ENCODE data around the gene MAP2K1. TPM values are rescaled to one million over a fixed set of nuclear protein-coding genes. Genes with fewer than 3 reads are reported as not detected.

Gene MAP2K1
- 36.7 and 40.5 TPM in 2 replicates for total RNA-seq

DNA sequence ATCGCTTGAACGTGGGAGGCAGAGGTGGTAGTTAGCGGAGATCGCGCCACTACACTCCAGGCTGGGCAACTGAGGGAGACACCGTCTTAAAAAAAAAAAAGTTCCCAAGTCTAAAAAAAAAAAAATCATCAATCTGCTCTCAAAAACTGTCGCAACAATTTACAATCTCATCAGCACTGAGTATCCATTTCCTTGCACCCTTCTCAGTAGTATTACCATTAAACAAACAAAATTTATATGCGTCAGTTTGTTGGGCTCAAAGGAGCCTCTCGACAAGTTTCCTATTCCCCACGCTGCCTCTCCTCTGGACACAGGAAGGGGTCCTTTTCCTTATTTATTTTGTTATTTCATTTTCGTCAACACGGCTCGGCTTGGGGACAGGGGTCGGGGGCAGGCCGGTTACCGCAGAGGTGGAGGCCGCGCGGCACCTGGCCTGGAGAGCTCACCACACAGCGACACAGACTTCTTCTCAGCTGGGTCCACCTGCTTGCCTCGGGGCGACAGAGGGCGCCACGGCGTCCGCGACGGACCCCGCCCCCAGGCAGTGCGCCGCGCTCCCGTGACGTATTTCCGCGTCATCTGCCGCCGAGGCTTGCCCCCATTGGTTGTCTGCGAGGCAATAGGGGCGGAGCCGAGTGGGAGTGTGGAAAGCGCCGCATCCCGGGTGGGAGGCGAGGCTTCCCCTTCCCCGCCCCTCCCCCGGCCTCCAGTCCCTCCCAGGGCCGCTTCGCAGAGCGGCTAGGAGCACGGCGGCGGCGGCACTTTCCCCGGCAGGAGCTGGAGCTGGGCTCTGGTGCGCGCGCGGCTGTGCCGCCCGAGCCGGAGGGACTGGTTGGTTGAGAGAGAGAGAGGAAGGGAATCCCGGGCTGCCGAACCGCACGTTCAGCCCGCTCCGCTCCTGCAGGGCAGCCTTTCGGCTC is at the start of gene MAP2K1:
Gene MAP2K1, plus strand, starts transcription at position 709 of the 920 bp plus-strand sequence. CDS start 436 bp downstream, outside the sequence.

DNA sequence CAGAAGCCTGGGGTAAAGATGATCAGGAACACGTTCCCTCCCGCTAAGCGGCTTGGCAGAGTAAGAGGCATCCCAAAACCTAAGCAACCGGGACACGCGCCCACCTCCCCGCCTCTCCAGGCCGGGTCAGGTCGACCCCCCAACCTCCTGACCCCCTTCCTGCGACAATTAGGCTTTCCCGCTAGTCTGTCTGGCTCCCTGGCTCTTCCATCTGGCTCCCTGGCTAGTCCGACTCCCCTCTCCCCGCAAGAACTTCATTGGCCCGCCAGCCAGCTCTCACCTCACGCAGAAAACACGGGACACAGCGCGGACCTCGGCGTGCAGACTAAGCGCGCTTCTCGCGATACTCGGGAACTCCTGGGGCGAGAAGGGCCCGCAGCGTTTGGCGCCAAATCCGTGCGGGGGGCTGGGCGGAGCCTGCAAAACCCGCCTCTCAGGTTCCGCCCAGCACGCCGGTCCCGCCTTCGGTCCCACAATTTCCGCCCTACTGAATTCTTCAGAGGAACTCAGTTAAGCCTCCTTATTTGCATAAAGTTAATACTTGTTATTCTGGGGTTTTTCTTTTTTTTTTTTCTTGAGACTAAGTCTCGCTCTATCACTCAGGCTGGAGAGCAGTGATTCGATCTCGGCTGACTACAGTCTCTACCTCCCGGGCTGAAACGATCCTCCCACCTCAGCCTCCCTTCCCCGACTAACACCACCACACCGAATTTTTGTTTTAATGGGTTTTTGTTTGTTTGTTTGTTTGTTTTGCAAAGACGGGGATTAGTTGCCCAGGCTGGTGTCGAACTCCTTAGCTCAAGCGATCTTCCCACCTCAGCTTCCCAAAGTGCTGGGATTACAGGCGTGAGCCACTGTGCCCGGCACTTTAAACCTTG is 30.1 kb upstream of the MAP2K1 start, which contains the start of gene TIPIN:
Gene TIPIN, minus strand, starts transcription at position 327 of the 878 bp plus-strand sequence. CDS start 3,738 bp downstream, outside the sequence.

DNA sequence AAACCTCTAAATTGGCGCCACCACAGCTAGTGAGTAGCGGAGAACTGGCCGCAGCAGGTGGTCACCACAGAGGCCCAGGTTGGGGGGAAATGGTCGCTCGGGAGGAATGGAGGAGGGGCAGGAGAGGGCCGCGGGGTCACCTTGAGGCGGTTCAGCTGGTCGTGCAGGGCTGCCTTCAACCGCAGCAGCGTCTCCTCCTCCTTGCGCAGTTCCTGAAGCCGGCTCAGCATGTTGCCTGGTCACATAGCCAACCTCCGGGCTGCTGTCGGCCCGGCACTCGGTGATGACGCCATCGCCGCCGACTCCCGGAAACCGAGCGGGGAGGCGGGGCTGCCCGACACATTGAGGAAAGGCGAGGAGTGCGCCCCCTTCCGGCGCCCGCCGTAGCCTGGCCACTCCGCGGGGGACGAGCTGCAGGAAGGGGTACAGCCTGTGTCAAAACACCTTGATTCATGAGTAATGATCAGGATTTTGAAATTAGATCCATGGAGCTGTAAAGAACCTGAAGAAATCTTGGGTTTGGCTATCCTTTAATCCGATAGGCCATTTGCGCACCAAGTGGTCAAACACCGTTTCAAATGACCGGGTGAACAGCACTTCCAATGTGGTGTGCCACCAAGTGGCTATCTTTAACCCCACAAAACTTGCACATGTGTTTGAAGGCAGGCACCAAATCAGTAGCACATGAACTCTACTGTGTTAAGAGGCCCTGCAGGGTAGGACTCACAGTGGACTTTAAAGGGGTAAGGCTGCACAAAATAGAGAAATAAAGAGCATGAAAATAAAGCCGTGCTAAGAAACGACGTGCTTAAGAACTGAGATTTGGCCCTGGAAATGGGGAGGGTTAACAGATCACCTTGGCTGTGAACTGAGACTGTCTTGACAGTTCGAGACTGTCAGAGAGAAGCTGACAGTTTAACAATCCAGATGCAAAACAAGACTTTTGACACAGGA is 111.1 kb downstream of the MAP2K1 start, which contains the start of gene SNAPC5:
Gene SNAPC5, minus strand, starts transcription at position 261 of the 954 bp plus-strand sequence. Its CDS starts 31 bp downstream, at position 230.

DNA sequence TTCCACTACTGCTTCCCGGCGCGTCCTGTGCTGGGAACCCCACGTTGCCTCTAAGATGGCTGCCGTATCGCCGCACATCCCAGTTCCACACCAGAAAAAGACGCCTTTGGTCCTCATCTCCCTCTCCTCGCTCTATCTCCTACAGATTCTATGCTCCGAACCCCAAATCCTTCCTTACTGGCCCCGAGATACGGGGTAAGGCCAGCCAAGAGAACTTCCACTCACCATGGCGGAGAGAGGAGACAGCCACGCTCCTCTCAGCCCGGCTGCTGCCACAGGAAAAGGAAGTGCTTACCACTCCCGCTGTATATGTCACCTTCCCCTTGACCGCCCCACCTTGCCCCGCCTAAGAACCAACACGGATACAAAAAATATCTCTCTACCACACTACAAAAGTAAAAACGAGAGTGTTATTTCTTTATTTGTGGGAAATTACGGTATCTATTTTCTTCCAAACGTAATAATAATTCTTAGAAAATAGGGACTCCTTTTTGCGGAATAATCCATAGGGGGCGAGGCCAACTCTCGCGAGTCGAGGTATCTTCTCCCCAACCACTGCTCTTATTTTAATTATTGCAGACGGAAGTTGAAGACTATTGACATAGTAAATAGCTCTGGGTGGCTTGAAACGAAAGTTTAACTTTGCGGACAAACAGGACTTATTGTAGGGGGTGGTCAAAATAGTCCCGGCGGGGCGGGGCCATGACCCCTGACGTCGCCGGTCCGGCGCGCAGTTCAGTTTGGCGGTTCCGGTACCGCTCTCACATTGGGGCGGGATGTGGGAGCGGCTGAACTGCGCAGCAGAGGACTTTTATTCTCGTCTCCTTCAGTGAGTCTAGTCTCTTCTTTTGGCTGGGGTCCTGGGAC is 118.1 kb downstream of the MAP2K1 start, which contains the start of the genes RPL4 and ZWILCH:
Gene RPL4, minus strand, starts transcription at position 293 of the 867 bp plus-strand sequence. Its CDS starts 65 bp downstream, at position 228.
Gene ZWILCH, plus strand, starts transcription at position 764 of the 867 bp plus-strand sequence. Its CDS starts 13 bp downstream, at position 777.

Other genes with a start within 250 kb of the MAP2K1 start
- gene MEGF11, start 133.2 kb upstream of the MAP2K1 start, total RNA-seq, result not detected in 2 replicates
- gene DIS3L, start 93.3 kb upstream of the MAP2K1 start, total RNA-seq, result 14.6 and 17.5 TPM in 2 replicates
- gene TIPIN, start 30.2 kb upstream of the MAP2K1 start, total RNA-seq, result 4.1 and 5.0 TPM in 2 replicates
- 9.6 and 12.4 TPM in 2 replicates for gene SNAPC5, start 110.8 kb downstream of the MAP2K1 start, total RNA-seq
- gene RPL4, start 117.9 kb downstream of the MAP2K1 start, total RNA-seq, result 5,024 and 5,893 TPM in 2 replicates
- gene ZWILCH, start 118.4 kb downstream of the MAP2K1 start, total RNA-seq, result 4.5 and 8.3 TPM in 2 replicates
- gene LCTL, start 179.1 kb downstream of the MAP2K1 start, total RNA-seq, result 1.6 TPM in 1 of 2 replicates, not detected in the other

All from cardiac ventricle fibroblast (primary cell).